Mucosa of stomach (tissue), 1 donor: ENCODE results near the gene FRYL.
"Not testable (repeated sequence)": the region's sequence is repeated elsewhere in the genome, so short reads cannot be mapped to it uniquely, and the experiment has no call there.

Experiments
- H3K27me3 ChIP-seq: one replicate; pipeline ENCODE4 v1.7.0; 2013; ENCODE audit warnings: mild to moderate bottlenecking, low read length; ENCODE audit not compliant: control insufficient read depth, insufficient read depth
- H3K36me3 ChIP-seq: one replicate; pipeline ENCODE4 v1.7.0; 2013; ENCODE audit warnings: low read length; ENCODE audit not compliant: control insufficient read depth, insufficient read depth
- H3K4me1 ChIP-seq: one replicate; pipeline ENCODE4 v1.7.0; 2013; ENCODE audit warnings: mild to moderate bottlenecking, low read length; ENCODE audit not compliant: control insufficient read depth, insufficient read depth
- H3K4me3 ChIP-seq: one replicate; pipeline ENCODE4 v1.7.0; 2013; ENCODE audit warnings: low read length
- H3K9ac ChIP-seq: one replicate; pipeline ENCODE4 v1.7.0; 2013; ENCODE audit warnings: mild to moderate bottlenecking, low read length, moderate library complexity
- H3K9me3 ChIP-seq: one replicate; pipeline ENCODE4 v1.7.0; 2013; ENCODE audit warnings: mild to moderate bottlenecking, low read length, moderate library complexity; ENCODE audit not compliant: control insufficient read depth
- donor health status: Pancreatic carcinoma.

The FRYL gene

DNA sequence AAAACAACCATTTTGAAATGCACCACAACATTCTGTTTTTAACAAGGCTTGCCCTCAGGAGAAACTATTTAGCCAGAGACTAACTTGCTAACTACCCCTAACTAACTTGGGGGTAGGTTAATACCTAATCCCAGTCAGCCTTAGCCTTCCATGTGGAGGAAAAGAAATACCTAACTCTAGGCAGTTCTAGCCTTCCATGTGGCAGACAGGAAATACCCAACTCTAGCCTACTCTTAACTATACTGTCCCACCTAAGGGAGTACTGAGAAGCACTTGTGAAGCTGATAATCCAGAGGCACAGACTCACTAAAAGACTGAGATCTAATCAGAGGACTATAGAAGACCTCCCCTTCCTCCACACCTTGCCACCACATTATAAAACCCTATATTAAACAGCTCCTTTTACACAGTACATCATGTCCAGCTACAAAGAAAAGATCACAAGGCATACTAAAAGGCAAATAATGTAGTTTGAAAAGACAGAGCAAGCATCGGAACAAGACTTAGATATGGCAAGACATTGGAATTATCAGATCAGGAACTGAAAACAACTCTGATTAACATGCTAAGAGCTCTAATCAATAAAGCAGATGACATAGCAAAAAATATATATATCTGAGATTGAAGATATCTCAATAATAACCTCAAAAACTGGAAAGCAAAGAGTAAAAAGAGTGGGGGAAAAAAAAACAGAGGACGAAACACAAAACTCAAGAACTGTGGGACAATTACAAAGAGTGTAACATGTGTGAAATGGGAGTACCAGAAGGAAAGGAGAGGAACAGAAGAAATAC, 52.2 kb downstream of the FRYL start:
- Histone ChIP-seq H3K36me3 (no peaks in the 10 kb centered on the region), H3K4me1 (peaks cover 8% of the 10 kb centered on the region), H3K4me3 (no peak overlapping the region), H3K9me3 (no peaks in the 10 kb centered on the region), H3K27me3 (no peaks in the 10 kb centered on the region), H3K9ac (no peak overlapping the region)

DNA sequence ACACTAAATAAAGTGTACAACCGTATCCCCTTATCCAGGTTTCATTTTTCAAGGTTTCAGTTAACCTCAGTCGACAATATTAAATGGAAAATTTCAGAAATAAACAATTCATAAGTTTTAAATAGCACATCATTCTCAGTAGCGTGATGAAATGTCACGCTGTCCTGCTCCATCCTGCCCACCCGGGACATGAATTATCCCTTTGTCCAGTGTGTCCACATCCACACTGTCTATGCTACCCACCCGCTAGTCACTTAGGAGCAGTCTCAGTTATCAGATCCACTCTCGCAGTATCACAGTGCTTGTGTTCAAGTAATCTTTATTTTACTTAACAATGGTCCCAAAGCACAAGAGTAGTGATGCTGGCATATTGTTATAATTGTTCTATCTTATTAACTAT, 54.7 kb downstream of the FRYL start:
- Histone ChIP-seq H3K27me3 (no peaks in the 10 kb centered on the region), H3K4me1 (peaks cover 8% of the 10 kb centered on the region), H3K9me3 (no peaks in the 10 kb centered on the region), H3K9ac (no peak overlapping the region), H3K36me3 (no peaks in the 10 kb centered on the region), H3K4me3 (no peak overlapping the region)

DNA sequence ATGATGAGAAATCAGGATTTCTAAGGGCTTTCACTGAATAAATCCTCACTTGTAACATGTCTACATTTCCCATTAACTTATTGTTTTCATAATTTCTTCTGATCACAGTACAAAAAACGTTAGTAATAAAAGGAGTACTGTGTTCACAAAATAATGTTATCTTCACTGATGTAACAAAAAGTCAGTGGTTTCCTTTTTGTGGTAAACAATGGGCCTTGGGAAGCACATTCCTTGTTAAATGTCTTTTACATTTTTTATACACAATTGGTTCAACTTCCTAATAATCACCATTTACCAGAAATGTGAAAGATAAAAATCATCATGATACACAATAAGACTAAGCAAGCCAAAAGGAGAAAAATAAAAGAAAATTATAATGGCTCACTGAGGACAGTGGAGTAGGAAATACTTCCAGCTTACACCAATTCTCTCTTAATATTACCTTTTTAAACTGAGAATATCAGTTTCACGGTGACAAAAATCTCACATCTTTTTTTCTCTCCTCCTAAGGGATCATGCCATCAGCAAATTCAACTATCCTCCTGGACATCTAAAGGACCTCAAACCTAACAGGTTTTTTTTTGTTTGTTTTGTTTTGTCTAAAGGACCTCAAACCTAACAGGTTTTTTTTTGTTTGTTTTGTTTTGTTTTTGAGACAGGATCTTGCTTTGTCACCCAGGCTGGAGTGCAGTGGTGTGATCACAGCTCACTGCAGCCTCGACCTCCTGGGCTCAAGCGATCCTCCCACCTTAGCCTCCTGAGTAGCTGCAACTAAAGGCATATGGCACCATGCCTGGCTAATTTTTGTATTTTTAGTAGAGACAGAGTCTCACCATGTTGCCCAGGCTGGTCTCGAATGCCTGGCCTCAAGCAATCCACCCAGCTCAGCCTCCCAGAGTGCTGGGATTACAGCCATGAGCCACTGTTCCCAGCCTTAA, 57.3 kb downstream of the FRYL start:
- no peaks in the 10 kb centered on the region for H3K27me3 ChIP-seq
- H3K9me3 ChIP-seq, result no peaks in the 10 kb centered on the region
- H3K4me3 ChIP-seq, result no peak overlapping the region
- H3K4me1 ChIP-seq, result peaks cover 8% of the 10 kb centered on the region
- no peak overlapping the region for H3K9ac ChIP-seq
- H3K36me3 ChIP-seq, result no peaks in the 10 kb centered on the region

DNA sequence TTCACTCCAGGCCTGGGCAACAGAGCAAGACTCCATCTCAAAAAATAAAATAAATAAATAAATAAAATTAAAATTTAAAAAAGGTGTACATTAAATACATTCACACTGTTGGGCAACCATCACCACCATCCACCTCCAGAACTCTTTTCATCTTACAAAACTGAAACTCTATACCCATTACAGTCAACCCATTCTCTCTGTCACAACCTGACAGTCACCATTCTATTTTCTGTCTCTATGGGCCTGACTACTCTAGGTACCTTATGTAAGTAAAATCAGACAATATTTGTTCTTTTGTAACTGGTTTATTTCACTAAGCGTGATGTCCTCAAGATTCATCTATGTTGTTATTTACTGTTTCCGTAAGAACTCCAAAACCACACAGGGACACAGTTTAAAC, 59.6 kb downstream of the FRYL start:
- no peaks in the 10 kb centered on the region for H3K9me3 ChIP-seq
- no peak overlapping the region for H3K9ac ChIP-seq
- no peaks in the 10 kb centered on the region for H3K27me3 ChIP-seq
- no peaks in the 10 kb centered on the region for H3K36me3 ChIP-seq
- no peaks in the 10 kb centered on the region for H3K4me1 ChIP-seq
- no peak overlapping the region for H3K4me3 ChIP-seq

DNA sequence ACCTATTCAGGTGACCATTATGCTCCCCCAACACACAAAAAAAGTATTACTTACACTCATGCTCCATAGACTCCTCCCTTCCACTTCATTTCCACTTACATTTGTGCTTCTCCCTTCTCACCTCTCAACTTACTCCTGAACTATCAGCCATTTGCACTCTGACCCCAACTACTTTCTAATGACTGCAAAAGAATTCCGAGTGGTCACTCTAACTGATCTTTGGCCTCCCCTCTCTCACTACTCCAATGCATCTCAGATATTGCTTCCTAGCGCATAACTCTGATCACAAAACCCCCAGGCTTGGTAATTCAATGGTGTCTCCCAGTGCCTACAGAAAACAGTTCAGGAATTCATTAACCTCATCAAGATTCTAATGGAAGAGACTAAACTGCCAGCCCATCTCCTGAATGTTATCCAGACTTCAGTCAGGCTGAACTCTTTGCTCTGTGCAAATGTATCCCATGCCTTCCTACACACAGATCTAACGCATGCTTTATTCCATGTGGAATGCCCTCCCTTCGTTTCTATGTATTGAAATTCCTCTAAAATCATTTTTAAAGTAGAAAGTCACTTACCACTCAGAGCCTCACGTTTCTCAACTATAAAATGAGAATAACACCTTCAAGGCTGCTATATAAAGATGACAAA, 61.1 kb downstream of the FRYL start:
- H3K9me3 ChIP-seq, result no peaks in the 10 kb centered on the region
- no peak overlapping the region for H3K9ac ChIP-seq
- no peaks in the 10 kb centered on the region for H3K4me1 ChIP-seq
- H3K4me3 ChIP-seq, result no peak overlapping the region
- no peaks in the 10 kb centered on the region for H3K36me3 ChIP-seq
- no peaks in the 10 kb centered on the region for H3K27me3 ChIP-seq

DNA sequence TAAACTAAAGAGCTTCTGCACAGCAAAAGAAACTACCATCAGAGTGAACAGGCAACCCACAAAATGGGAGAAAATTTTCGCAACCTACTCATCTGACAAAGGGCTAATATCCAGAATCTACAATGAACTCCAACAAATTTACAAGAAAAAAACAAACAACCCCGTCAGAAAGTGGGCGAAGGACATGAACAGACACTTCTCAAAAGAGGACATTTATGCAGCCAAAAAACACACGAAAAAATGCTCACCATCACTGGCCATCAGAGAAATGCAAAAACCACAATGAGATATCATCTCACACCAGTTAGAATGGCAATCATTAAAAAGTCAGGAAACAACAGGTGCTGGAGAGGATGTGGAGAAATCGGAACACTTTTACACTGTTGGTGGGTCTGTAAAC, 63.8 kb downstream of the FRYL start:
- H3K27me3 ChIP-seq, H3K4me1 ChIP-seq, H3K9ac ChIP-seq, H3K4me3 ChIP-seq, H3K9me3 ChIP-seq, H3K36me3 ChIP-seq: not testable (repeated sequence)

- H3K9ac ChIP-seq, result no peak overlapping the region
- no peaks in the 10 kb centered on the region for H3K27me3 ChIP-seq
- no peak overlapping the region for H3K4me3 ChIP-seq
- no peaks in the 10 kb centered on the region for H3K9me3 ChIP-seq
- no peaks in the 10 kb centered on the region for H3K36me3 ChIP-seq
- H3K4me1 ChIP-seq, result no peaks in the 10 kb centered on the region
These were observed 69.5 kb downstream of the FRYL start for GRCh38 chr4:48710446-48711209.

GRCh38 chr4:48709901-48710300, 70.2 kb downstream of the FRYL start:
- Histone ChIP-seq H3K36me3 (no peaks in the 10 kb centered on the region), H3K4me3 (no peak overlapping the region), H3K9me3 (no peaks in the 10 kb centered on the region), H3K9ac (no peak overlapping the region), H3K27me3 (no peaks in the 10 kb centered on the region), H3K4me1 (no peaks in the 10 kb centered on the region)

GRCh38 chr4:48708610-48709009, 71.5 kb downstream of the FRYL start:
- no peak overlapping the region for H3K9ac ChIP-seq
- H3K9me3 ChIP-seq, result no peaks in the 10 kb centered on the region
- H3K27me3 ChIP-seq, result no peaks in the 10 kb centered on the region

DNA sequence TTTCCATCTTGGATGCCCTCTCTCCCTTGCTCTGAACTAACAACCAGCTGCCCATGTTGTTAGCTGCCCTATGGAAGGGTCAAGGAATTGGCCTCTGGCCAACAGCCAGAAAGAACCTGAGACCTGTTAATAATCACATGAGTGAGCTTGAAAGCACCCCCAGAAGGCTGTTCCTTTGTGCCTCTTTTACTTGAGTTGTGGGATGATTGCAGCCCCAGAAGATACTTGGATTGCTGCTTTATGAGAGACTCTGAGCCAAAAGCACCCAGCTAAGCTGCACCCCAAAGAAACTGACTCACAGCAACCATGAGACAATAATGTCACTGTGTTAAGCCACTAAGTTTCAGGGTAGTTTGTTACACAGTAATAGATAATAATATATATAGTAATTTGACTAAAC, 73.3 kb downstream of the FRYL start:
- Histone ChIP-seq H3K27me3 (no peaks in the 10 kb centered on the region), H3K9ac (no peak overlapping the region), H3K4me3 (no peak overlapping the region), H3K9me3 (no peaks in the 10 kb centered on the region), H3K36me3 (no peaks in the 10 kb centered on the region), H3K4me1 (no peaks in the 10 kb centered on the region)

More at GRCh38 chr4:48708610-48709009, 71.5 kb downstream of the FRYL start:
- H3K4me3 ChIP-seq, result no peak overlapping the region
- H3K36me3 ChIP-seq, result no peaks in the 10 kb centered on the region
- no peaks in the 10 kb centered on the region for H3K4me1 ChIP-seq

GRCh38 chr4:48705609-48706008, 74.5 kb downstream of the FRYL start:
- Histone ChIP-seq H3K9ac (no peak overlapping the region), H3K36me3 (no peaks in the 10 kb centered on the region), H3K4me3 (no peak overlapping the region), H3K9me3 (no peaks in the 10 kb centered on the region), H3K4me1 (no peaks in the 10 kb centered on the region), H3K27me3 (no peaks in the 10 kb centered on the region)
